ENCODE measurements around the gene TOGARAM2.

TOGARAM2 gene

DNA sequence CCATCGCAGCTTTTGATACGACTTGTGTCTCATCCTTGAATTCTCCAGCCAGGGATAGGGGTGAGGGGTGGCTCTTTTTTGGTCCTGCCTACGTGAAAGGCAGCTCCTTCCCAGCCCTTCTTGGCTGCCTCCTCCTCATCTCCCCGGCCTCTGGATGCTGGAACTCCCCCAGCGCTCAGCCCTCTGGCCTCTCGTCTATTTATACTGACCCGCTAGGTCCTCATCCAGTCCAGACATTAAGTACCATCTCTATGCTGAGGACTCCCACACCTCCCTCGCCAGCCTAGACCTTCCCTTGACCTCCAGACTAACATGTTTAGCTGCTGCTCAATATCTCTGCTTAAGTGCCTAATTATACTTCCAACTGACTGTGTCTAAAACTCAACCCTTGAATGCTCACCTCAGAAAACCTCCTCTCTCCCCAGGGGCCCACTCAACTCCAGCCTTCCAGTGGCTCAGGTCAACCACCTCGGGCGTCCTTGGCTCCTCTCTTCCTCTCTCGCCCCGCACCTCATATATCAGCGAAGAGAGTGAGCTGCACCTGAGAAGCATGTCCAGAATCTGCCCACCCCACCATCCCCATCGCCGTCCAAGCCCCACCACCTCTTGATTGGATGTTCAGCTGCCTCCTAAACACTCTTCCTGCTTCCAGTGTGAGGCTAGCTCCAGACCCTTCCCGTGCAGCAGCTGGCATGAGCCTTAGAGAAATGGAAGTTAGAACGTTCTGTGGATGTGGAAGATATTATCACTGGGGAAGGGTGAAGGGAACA, 34.8 kb downstream of the TOGARAM2 start:
- Histone ChIP-seq H3K36me3 (replicated peaks; ENCODE audit: low read depth, low read length) (no peaks in the 10 kb centered on the region), H4K20me1 (ENCODE audit: insufficient read depth, low read length) (no peaks in the 10 kb centered on the region), H3K9ac (ENCODE audit: low read length) (no peak overlapping the region), H3K27ac (ENCODE audit: low read length) (no peak overlapping the region), H3K79me2 (ENCODE audit: low read length) (no peaks in the 10 kb centered on the region), H3K9me3 (ENCODE audit: insufficient read depth, low read length) (no peaks in the 10 kb centered on the region), H3K27me3 (ENCODE audit: low read depth, low read length) (peaks cover 13% of the 10 kb centered on the region), H2AFZ (ENCODE audit: low read depth, low read length) (no peak overlapping the region), H3K4me2 (ENCODE audit: low read length) (no peak overlapping the region), H3K4me1 (ENCODE audit: low read length) (no peaks in the 10 kb centered on the region), H3K4me3 (ENCODE audit: low read length) (no peak overlapping the region)
- TF ChIP-seq, protein P1, sequence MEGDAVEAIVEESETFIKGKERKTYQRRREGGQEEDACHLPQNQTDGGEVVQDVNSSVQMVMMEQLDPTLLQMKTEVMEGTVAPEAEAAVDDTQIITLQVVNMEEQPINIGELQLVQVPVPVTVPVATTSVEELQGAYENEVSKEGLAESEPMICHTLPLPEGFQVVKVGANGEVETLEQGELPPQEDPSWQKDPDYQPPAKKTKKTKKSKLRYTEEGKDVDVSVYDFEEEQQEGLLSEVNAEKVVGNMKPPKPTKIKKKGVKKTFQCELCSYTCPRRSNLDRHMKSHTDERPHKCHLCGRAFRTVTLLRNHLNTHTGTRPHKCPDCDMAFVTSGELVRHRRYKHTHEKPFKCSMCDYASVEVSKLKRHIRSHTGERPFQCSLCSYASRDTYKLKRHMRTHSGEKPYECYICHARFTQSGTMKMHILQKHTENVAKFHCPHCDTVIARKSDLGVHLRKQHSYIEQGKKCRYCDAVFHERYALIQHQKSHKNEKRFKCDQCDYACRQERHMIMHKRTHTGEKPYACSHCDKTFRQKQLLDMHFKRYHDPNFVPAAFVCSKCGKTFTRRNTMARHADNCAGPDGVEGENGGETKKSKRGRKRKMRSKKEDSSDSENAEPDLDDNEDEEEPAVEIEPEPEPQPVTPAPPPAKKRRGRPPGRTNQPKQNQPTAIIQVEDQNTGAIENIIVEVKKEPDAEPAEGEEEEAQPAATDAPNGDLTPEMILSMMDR (IDR thresholded peaks at IDR 0.05; ENCODE audit: low read depth, low read length), result no peak
- no peak for TF ChIP-seq EZH2phosphoT487 (IDR thresholded peaks at IDR 0.05; ENCODE audit: low read depth)

GRCh38 chr2:29016504-29016903, 35.4 kb downstream of the TOGARAM2 start:
- Histone ChIP-seq H3K4me3 (ENCODE audit: low read length) (no peak overlapping the region), H3K9ac (ENCODE audit: low read length) (no peak overlapping the region), H3K27ac (ENCODE audit: low read length) (no peak overlapping the region), H3K9me3 (ENCODE audit: insufficient read depth, low read length) (no peaks in the 10 kb centered on the region), H3K4me1 (ENCODE audit: low read length) (no peaks in the 10 kb centered on the region), H3K4me2 (ENCODE audit: low read length) (no peak overlapping the region), H2AFZ (ENCODE audit: low read depth, low read length) (no peak overlapping the region), H3K27me3 (ENCODE audit: low read depth, low read length) (peaks cover 13% of the 10 kb centered on the region), H4K20me1 (ENCODE audit: insufficient read depth, low read length) (no peaks in the 10 kb centered on the region), H3K79me2 (ENCODE audit: low read length) (no peaks in the 10 kb centered on the region), H3K36me3 (replicated peaks; ENCODE audit: low read depth, low read length) (no peaks in the 10 kb centered on the region)
- no peak for TF ChIP-seq EZH2phosphoT487 (IDR thresholded peaks at IDR 0.05; ENCODE audit: low read depth)
- TF ChIP-seq, protein P1 (IDR thresholded peaks at IDR 0.05; ENCODE audit: low read depth, low read length), result no peak

DNA sequence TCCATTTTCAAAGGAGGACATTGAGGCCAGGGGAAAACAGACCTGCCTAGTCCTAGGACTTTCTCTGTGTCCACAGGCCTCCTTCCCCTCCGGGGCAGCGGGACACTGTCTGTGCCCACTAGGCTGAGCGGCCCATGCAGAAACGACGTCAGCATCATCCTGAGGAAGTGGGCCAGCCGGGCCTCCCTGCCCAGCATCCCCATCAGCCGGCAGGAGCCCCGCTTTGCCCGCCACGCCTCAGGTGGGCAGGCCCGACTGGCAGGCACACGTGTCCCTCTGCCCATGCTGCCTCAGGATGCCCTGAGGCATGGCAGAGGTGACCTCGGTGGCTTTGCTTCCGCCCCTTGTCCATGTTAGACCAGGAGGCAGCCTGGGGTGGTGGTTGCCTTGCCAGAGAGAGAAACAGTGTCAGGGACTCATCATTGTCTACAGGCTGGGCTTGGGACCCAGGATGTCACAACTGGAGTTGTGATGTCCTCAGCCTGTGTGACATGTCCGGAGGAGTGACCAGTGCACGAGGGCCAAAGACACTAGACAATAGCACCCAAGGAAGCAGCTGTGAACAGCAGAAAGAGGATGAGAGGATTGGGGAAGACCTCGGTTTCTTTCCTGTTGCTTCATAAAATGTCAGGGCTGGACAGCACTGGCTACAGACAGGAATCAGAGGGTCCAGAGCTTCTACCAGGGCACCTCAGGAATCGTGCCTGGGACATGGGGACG, 36.8 kb downstream of the TOGARAM2 start:
- Histone ChIP-seq H4K20me1 (ENCODE audit: insufficient read depth, low read length) (no peaks in the 10 kb centered on the region), H3K27me3 (ENCODE audit: low read depth, low read length) (peaks cover 8% of the 10 kb centered on the region), H3K36me3 (replicated peaks; ENCODE audit: low read depth, low read length) (no peaks in the 10 kb centered on the region), H3K4me1 (ENCODE audit: low read length) (no peaks in the 10 kb centered on the region), H2AFZ (ENCODE audit: low read depth, low read length) (no peak overlapping the region), H3K4me3 (ENCODE audit: low read length) (no peak overlapping the region), H3K4me2 (ENCODE audit: low read length) (no peak overlapping the region), H3K9ac (ENCODE audit: low read length) (no peak overlapping the region), H3K79me2 (ENCODE audit: low read length) (no peaks in the 10 kb centered on the region), H3K27ac (ENCODE audit: low read length) (no peak overlapping the region), H3K9me3 (ENCODE audit: insufficient read depth, low read length) (no peaks in the 10 kb centered on the region)
- TF ChIP-seq, protein P1 (IDR thresholded peaks at IDR 0.05; ENCODE audit: low read depth, low read length), result no peak
- TF ChIP-seq EZH2phosphoT487 (IDR thresholded peaks at IDR 0.05; ENCODE audit: low read depth), result no peak

- Histone ChIP-seq H3K4me2 (ENCODE audit: low read length) (no peak overlapping the region), H3K27ac (ENCODE audit: low read length) (no peak overlapping the region), H3K79me2 (ENCODE audit: low read length) (no peaks in the 10 kb centered on the region), H4K20me1 (ENCODE audit: insufficient read depth, low read length) (no peaks in the 10 kb centered on the region), H3K9ac (ENCODE audit: low read length) (no peak overlapping the region), H3K27me3 (ENCODE audit: low read depth, low read length) (peaks cover 5% of the 10 kb centered on the region), H3K36me3 (replicated peaks; ENCODE audit: low read depth, low read length) (no peaks in the 10 kb centered on the region), H3K4me3 (ENCODE audit: low read length) (no peak overlapping the region), H3K9me3 (ENCODE audit: insufficient read depth, low read length) (no peaks in the 10 kb centered on the region), H3K4me1 (ENCODE audit: low read length) (no peaks in the 10 kb centered on the region), H2AFZ (ENCODE audit: low read depth, low read length) (no peak overlapping the region)
- TF ChIP-seq, protein P1 (IDR thresholded peaks at IDR 0.05; ENCODE audit: low read depth, low read length), result no peak
- no peak for TF ChIP-seq EZH2phosphoT487 (IDR thresholded peaks at IDR 0.05; ENCODE audit: low read depth)
Observed at GRCh38 chr2:29021886-29022285, 40.8 kb downstream of the TOGARAM2 start.

All from OCI-LY3 (cell line).